Measurements from ENCODE around the gene OLFML1. TPM values are rescaled to one million over a fixed set of nuclear protein-coding genes. Genes with fewer than 3 reads are reported as not detected.

The OLFML1 gene
- total RNA-seq, 1 donor from 2014 or later: not detected

GRCh38 chr11:7449211-7449840 lies 36.0 kb upstream of the OLFML1 start:
- Mint-ChIP-seq H3K4me1 (peaks cover 14% of the 10 kb centered on the region), H3K27me3 (ENCODE audit: insufficient read depth, low read depth) (peaks cover 2% of the 10 kb centered on the region), H3K36me3 (no peaks in the 10 kb centered on the region), H3K4me3 (no peak overlapping the region), H3K9me3 (no peaks in the 10 kb centered on the region), H3K27ac (no peak overlapping the region)
- Histone ChIP-seq H3K36me3 (no peaks in the 10 kb centered on the region), H3K4me3 (no peak overlapping the region), H3F3A (ENCODE audit: low read depth) (peaks cover 3% of the 10 kb centered on the region), H3K4me1 (peaks cover 13% of the 10 kb centered on the region), H3K9me3 (ENCODE audit: low read depth) (no peaks in the 10 kb centered on the region), H3K27ac (no peak overlapping the region), H4K20me1 (ENCODE audit: low read depth) (no peaks in the 10 kb centered on the region), H3K9ac (no peak overlapping the region), H3K79me2 (ENCODE audit: low read depth) (no peaks in the 10 kb centered on the region), H2AFZ (replicated peaks) (no peak overlapping the region), H3K27me3 (no peaks in the 10 kb centered on the region), H3K4me2 (no peak overlapping the region)
- DNase-seq (ENCODE audit: low spot score): no peak
- no peak for TF ChIP-seq CTCF (IDR thresholded peaks at IDR 0.05)
- no peak for TF ChIP-seq EZH2 (IDR thresholded peaks at IDR 0.05)
- no peak for TF ChIP-seq EZH2phosphoT487 (IDR thresholded peaks at IDR 0.05)

- H3K27ac Mint-ChIP-seq: no peak overlapping the region
- no peaks in the 10 kb centered on the region for H3K36me3 ChIP-seq
- H3K4me2 ChIP-seq: no peak overlapping the region
- H3K4me3 Mint-ChIP-seq: no peak overlapping the region
- H3K27me3 ChIP-seq: no peaks in the 10 kb centered on the region
- peaks cover 2% of the 10 kb centered on the region for H3K27me3 Mint-ChIP-seq (ENCODE audit: insufficient read depth, low read depth)
- no peak for DNase-seq (ENCODE audit: low spot score)
- H2AFZ ChIP-seq (replicated peaks): no peak overlapping the region
- H3K4me1 Mint-ChIP-seq: peaks cover 9% of the 10 kb centered on the region
- H3K36me3 Mint-ChIP-seq: no peaks in the 10 kb centered on the region
- H3K79me2 ChIP-seq (ENCODE audit: low read depth): no peaks in the 10 kb centered on the region
- H3K4me3 ChIP-seq: no peak overlapping the region
- no peak overlapping the region for H3K9ac ChIP-seq
- H3K4me1 ChIP-seq: peaks cover 8% of the 10 kb centered on the region
- H3K9me3 Mint-ChIP-seq: no peaks in the 10 kb centered on the region
- no peaks in the 10 kb centered on the region for H3F3A ChIP-seq (ENCODE audit: low read depth)
- H3K9me3 ChIP-seq (ENCODE audit: low read depth): no peaks in the 10 kb centered on the region
- no peaks in the 10 kb centered on the region for H4K20me1 ChIP-seq (ENCODE audit: low read depth)
- no peak overlapping the region for H3K27ac ChIP-seq
- TF ChIP-seq EZH2 (IDR thresholded peaks at IDR 0.05) (no peak), CTCF (IDR thresholded peaks at IDR 0.05) (no peak), EZH2phosphoT487 (IDR thresholded peaks at IDR 0.05) (no peak)
These were observed 35.5 kb upstream of the OLFML1 start for GRCh38 chr11:7449841-7450214.

GRCh38 chr11:7450836-7451235 lies 34.5 kb upstream of the OLFML1 start:
- Histone ChIP-seq H3K27ac (no peak overlapping the region), H3K36me3 (no peaks in the 10 kb centered on the region), H3K79me2 (ENCODE audit: low read depth) (no peaks in the 10 kb centered on the region), H3K4me1 (no peaks in the 10 kb centered on the region), H3K9ac (no peak overlapping the region), H3K27me3 (no peaks in the 10 kb centered on the region), H2AFZ (replicated peaks) (no peak overlapping the region), H4K20me1 (ENCODE audit: low read depth) (no peaks in the 10 kb centered on the region), H3K4me3 (no peak overlapping the region), H3K4me2 (no peak overlapping the region), H3K9me3 (ENCODE audit: low read depth) (no peaks in the 10 kb centered on the region), H3F3A (ENCODE audit: low read depth) (no peaks in the 10 kb centered on the region)
- H3K9me3 Mint-ChIP-seq: no peaks in the 10 kb centered on the region
- no peak for TF ChIP-seq EZH2phosphoT487 (IDR thresholded peaks at IDR 0.05)
- TF ChIP-seq EZH2 (IDR thresholded peaks at IDR 0.05): no peak
- no peak for TF ChIP-seq CTCF (IDR thresholded peaks at IDR 0.05)
- no peak for DNase-seq (ENCODE audit: low spot score)
- H3K27ac Mint-ChIP-seq: no peak overlapping the region
- H3K36me3 Mint-ChIP-seq: no peaks in the 10 kb centered on the region
- peaks cover 3% of the 10 kb centered on the region for H3K4me1 Mint-ChIP-seq
- no peak overlapping the region for H3K4me3 Mint-ChIP-seq
- H3K27me3 Mint-ChIP-seq (ENCODE audit: insufficient read depth, low read depth): no peaks in the 10 kb centered on the region
